Measurements from ENCODE around the gene GID8.

GID8 gene

DNA sequence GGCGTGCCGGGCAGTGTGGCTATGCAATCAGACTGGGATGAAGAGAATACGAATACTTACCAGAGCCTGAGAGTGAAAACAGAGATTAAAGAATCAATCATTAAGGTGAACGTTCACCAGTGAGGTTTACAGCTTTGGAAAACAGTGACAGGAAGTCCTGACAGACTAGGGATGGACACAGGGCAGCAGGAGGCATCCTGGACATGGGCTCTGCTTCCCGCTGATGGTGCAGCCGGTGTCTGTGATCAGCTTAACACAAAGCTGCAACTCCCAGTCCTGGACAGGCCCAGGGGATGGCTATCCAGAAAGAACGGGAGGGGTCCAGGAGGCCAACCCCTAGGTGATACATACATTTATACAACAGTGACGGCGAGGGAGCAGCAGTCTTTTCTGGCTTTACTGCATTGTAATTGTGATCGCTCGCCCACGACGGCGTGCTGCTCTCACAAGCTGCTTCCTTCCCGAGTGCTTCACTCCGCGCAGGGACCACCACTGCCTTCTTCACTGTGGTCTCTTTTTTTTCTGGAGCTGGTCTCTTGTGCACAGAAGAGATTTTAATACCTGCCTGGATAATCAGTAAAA lies 32.3 kb upstream of the GID8 start:
- no peak for DNase-seq

DNA sequence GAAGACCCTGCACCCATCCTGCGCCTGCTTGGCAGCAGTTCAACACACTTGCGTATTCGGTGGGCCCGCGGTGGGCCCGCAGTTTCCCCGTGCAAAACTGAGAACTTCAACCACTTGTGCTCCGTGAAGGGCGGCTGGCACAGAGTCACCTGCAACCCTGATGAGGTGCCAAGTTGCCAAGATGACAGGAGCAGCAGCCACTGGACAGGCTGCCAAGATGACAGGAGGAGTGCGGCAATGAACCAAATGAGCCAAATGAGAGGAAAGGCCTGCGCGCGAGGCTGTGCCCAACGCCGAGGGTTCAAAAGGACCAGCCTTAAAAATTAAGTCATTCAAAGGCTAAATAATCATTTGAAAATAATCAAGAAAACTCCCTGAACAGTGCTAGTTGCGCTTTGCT lies 31.7 kb upstream of the GID8 start:
- no peak for DNase-seq

DNA sequence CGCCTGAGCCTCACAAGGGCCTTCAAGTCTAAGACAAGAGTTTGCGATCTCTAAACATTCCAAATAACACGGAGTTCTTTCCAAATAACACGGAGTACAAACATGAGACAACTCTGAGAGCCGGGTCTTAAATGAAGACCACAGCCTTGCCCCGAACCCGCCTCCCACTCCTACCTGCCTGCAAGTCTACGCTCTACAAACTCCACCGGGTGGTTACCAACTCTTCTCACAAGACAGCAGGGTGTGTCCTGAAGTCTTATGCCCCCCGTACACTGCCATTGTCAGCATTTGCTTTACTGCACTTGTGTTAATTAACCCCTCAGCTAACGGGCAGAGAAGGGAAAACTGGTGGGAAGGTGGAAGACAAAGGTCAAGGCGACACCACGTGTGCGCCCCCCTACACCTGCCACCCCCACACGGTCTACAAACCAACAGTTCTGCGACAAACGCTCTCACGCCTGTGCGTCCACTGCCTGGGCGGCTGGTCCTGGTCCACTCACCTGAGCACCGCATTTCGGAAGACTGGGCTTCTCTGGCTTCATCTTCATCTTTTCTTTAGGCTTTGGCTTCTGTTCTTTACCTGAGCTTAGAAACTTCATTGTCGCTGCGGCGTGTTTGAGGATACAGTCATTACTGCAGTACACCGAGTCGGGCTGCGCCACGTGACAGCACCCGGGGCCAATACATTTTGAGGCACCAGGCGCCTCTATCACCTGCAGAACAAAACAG lies 31.1 kb upstream of the GID8 start:
- DNase-seq: no peak

DNA sequence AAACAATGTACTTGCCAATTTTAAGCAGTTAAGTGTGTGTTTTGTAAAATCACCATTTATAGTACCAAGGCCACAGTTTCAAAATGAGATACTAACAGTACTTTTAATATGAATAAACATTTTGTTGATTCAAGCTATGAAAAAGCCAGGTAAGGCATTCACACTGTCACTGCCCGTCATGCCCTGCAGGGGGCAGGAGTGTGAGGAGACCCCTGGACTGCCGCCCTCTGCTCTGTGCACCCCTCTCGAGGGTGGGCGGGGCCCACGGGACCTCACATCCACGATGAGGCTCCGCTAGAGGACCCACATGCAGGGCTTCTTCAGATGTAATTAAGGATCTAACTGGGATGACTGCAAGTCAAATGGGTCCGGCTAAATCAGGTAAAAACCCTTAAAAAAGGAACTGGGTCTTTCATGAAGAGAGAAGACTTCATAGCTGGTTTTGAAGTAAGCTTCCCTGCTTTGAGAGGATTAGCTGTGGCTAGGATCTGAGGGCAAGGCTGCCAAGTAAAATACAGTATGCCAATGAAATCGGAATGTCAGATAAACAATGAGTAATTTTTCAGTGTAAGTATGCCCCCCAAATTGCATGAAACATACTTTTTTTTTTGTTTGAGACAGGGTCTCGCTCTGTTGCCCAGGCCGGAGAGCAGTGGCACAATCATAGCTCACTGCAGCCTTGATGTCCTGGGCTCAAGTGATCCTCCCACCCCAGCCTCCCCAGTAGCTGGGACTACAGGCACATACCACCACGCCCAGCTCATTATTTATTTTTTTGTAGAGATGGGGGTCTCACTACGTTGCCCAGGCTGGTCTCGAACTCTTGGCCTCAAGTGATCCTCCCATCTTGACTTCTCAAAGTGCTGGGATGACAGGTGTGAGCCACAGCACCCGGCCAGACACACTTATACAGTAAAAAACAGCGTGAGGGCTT lies 30.3 kb upstream of the GID8 start:
- DNase-seq: no peak

DNA sequence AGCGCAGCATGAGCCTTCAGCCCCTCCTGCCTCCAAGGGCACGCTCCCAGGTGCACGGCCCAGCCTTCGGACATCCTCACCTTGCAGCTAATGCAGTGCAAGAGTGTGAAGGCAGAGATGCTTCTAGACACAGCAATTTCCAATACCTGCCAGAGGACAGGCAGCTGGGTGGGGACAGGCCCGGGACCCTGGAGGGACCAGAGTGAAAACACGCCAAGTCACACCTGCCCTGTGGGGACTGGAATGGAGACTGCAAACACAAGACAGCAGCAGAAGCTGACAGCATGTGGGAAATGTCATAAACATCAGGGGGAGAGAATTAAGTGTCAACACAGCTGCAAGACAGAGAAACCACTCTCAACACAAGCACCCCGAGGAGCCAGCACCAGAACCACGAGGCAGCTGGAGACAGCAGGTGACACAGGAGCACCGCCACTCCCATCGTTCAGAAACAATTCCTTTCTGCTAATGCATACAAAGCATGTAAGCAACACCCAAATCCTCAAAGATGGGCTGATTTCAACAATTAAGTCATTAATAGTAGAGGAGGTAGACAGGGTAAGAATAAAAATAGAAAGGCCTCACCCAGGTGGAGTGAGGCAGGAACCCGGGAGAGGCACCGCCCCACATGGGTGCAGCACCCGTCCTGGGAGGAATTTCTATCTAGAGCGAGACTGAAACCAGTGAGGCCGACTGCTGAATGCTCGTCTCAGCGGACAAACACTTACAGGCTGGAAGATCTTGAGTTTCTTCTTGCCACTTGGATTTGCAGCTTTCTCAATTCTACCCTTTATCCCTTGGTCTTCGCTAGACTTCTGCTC lies 28.8 kb upstream of the GID8 start:
- no peak for DNase-seq

DNA sequence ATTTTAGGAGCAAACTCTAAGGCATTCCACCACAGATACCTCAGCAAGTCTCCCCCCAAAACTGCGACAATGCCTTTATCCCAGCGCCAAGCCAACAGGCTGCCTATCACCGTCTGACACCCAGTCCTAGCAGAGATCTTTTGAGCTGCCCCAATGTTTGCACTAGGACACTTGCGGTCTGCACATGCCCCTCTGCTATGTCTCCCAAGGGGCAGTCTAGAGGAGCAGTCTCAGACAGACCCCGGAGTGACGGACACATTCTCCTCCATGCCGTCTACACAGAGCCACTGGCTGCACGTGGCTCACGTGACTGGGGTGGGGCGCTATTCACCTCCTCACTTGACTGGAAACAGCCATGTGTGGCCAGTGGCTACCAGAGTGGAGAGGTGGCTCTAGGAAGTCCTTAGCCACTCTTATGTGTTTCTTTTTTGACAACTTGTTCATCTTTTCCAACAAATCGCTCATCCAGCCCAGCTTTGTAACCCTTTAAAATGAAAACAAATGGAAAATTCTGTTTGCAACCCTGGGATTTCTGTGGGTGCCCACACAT lies 27.7 kb upstream of the GID8 start:
- no peak for DNase-seq

DNA sequence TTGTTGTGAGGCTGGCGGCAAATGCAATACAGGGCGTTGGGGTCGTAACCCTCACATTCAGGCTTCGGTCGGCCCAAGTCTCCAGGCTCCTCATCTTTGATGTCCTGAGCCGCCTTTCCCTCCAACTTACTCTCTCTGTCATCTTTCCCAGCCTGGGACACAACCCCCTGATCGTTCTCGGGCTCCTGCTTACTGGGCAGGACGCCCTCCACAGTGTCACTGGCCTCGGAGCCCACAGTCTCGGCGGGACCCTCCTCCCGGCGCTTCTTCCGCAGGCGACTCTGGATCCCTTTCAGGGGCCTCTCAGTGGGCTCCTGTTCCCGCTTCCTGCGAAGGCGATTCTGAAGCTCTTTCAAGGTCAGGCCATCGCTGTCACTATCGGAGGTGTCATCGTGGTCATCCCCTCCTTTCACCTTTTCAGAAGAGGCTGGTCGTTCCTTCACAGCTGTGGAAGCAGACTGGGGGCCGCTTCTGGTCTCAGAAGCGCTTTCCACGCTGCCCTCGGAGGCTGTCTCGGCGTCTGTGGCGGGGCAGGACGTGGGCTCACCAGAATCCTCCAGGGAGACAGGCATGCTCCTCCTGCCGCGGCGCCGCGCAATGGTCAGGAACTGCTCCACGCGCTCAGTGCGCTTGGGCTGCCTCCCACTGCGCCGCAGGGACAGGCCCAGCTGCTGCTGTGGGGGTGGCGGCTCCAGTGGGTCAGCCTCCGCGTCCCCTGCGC lies 27.0 kb upstream of the GID8 start:
- DNase-seq: no peak

DNA sequence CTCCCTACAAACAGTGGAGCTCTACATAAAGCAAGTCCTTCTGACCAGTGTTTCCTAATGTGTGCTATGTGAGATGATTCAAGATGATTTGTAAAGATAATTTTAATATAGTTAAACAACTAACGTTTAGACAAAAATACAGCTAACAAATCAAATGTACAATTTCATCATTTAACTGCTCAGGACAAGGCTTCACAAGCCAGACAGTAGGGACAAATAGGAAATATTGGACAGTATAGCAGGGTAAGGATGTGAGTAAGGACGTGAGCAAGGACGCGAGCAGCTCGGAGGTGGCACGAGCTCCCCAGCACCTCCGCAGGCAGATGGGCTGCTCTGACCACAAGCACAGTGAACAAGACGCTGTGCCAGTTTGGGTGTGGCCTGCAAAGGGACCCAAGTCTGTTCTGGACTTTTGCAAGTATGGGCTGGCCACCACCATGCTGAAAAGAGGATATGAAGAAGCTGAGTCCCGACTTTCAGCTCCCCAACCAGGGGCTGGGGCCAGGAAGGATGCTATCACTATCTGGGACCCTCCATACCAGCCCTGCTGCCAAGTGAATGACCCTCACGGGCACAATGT lies 26.2 kb upstream of the GID8 start:
- DNase-seq: no peak

DNA sequence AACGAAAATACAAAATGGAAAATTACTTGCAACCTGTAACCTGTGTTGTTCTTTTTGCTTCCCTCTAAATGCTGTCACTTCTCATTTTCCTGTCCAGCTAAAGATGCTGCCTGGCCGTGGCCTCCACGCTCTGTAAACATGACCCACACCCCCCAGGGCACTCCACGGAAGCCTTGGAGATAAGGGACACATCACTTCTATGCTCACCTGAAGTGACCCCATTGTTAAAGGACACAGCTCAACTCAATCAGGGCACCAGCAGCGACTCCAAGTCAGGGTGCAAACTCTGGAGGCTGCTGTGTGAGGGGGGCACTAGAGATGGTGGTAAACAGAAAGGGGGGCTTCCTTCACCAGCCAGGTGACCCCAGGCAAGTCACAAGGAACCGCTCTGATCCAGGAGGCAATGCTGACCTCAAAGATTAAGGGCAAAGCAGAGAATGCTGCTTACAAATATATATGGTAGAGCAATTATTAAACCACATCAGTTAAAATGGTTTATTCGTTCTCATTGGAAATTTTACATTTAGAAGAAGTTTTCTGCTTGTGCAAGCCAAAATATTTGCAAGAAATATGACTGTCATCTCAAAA lies 24.8 kb upstream of the GID8 start:
- no peak for DNase-seq

DNA sequence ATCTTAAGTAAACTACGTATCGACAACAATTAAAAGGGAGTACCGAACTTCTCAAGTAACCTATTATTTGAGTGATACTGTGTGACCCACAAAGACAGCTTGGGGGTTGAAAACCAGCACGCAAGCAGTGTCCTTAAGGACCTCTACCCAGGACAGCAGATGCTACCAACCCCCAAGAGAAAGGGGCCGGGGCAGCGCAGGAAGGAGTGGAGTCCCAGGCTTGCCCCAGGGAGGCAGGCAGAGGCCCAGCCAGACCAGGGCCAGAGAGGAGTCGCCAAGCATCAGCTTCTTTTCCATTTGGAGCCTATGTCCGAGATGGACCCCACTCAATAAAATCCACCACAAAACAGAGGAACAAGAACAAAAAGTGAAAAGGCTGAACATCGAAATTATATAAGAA lies 23.5 kb upstream of the GID8 start:
- no peak for DNase-seq

DNA sequence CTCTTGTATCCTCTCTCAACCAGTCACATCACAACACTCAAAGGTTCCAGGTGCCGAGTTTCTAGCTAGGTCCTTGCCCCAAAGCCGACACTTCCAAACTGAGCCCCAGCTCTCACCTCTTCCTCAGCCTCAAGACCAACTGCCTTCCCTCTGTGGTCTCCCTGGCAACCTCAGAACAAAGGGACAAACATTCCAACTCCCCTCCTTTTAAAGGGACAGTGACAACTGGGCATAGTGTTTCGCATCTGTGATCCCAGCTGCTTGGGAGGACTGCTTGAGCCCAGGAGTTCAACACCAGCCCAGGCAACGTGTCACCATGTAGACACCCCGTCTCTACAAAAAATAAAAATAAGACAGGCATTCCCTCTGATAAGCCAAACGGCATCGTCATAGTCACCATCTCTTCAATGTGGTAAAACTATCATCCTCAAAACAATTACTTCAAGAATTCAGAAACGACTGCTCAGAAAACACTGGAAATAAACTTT lies 22.9 kb upstream of the GID8 start:
- DNase-seq: peak in 1 of 2 experiments; percentile 17

DNA sequence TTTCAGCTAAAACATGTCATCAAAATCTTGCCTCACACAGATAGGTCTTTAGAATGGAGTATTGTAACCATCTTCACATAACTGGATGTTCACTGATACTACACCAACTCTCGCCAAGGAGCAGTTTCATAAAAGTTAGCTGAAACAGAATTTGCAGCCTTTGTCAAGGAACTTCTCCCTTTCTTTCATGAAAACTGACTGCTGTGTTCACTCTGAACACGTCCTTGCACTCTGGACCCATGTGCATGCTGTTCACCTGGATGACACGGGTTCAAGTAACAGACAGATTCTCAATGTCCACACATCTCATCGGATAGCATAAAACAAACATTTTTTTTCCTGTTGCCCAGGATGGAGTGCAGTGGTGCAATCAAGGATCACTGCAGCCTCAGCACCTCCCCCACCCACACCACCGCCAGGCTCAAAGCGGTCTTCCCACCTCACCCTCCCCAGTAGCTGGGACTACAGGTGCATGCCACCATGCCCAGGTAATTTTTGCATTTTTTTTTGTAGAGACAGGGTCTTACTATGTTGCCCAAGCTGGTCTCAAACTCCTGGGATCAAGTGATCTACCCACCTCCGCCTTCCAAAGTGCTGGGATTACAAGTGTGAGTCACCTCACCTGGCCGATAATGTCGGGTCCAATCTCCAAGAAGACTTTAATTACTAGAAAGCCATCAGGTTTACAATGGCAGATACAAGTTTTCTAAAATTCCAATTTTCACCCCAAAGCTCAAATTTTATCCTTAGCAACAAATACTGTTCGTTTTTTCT lies 21.1 kb upstream of the GID8 start:
- no peak for DNase-seq

DNA sequence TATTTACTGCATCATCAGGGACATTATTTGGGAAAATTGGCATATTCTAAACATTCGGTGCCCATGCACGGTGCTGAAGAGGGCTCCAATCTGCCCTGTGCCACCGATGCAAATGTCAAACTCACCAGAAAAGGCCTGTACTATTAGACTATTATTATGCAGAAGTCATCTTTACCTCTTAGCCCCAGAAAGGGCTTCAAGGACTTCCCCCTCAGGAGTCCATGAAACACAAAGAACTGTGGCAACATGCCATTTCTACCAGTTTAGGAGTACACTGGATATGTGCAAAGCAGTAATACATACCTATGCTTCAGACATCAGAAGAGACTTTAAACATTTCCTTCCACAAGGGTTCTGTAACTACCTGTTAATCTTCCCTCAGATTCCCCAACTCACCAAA lies 20.2 kb upstream of the GID8 start:
- no peak for DNase-seq

DNA sequence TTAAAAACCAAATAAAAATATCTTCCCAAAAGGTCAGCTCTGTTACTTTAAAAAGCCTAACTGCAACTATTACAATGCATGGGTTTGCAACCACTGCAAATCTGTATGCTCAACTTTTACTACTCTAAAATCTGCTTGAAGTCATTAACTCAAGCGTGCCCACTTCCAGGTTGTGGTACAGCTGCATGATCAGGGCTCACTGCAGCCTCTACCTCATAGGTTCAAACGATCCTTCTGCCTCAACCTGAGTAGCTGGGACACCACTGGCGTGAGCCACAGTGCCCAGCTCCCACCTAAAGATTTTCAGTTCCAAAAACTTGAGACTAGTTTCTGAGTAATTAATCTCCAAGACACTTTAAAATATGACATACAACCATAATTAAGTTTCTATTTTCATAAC lies 19.8 kb upstream of the GID8 start:
- DNase-seq: no peak

DNA sequence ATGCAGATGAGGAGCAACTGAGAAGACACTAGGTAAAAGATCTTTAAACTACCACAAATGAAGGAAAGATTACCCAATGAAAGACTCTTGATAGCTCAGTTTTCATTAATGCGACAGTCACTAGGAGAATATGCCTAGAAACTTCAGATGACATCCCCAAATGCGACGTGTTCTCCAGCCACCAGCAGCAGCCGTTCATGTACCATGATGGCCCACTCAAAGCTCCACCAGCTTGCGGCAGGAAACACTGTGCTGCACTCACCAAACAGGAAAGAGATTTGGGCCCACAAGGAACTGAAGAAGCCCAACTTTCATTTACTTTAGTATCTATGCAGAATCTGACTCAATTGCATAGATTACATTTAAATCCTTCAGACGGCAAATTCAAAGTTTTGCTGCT lies 19.1 kb upstream of the GID8 start:
- DNase-seq: no peak

DNA sequence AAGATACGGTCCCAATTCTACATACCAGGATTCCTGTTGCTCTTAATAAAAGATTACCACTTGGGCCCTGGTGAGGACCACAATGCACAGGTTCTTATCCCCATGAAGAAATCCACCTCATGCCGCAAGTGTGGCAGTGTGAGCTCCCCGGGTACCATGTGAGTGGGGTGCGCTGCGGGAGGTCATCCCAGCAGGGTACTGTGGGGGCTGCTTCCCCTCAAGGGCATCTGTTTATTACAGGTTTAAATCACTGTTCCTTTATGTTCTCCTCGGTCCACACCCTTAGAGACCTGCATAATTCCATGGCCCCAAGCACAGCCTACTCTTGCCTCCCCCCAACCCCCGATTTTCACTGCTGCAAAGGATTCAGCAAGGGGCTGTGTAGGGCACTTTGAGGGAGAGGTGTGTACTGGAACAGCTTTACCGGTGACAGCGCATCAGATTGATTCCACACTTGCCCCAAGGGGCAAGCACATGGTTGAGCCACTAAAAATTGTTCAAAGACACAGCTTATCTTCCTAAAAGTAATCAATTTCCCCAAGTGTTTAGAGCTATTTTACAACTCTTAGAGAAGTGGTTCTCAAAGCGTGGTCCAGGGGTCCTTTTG lies 17.8 kb upstream of the GID8 start:
- no peak for DNase-seq

DNA sequence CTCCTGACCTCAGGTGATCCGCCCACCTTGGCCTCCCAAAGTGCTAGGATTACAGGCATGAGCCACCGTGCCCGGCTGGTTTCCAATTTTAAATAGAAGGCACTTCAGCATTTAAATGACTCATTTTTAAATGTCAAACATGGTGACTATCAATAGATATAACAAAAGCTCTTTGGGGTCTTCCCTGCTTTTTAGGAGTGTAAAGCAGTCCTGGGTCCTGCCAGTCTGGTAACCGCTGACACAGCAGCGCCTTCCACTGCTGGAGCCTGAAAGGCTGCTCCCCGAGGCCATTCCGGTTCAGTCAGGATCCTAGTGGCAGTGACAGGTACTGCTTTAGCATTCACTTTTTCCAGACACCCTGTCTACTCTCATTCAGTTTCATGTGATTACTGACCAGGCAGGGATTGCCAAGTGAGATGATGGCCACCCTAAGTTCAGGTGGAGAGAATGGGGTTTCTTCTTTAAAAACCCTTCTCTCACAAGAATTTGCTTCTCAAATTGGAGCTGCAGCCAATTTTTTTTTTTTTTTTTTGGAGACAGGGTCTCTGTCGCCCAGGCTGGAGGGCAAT lies 16.7 kb upstream of the GID8 start:
- DNase-seq: peak; percentile 67 to 84

DNA sequence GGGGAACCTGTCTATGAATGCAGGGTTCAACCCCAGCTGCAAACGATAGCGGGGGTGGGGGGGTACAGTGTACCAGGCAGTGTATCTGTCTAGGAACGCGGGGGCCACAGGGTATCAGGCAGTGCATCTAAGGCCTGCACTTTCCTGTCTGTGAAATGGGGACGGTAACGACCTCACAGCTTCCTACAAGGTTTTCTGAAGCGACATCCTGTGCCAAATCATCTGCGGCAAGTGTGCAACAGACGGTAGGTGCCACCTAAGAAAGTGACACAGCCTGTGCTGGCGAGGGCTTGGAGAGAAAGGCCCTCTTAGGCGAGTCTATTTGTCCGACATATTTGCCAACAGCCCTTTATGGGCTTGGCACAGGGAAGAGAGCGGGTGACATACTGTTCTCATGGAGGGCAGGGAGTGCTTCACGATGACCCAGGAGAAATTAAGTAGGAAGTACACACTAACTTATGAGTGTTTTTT lies 15.5 kb upstream of the GID8 start:
- no peak for DNase-seq

DNA sequence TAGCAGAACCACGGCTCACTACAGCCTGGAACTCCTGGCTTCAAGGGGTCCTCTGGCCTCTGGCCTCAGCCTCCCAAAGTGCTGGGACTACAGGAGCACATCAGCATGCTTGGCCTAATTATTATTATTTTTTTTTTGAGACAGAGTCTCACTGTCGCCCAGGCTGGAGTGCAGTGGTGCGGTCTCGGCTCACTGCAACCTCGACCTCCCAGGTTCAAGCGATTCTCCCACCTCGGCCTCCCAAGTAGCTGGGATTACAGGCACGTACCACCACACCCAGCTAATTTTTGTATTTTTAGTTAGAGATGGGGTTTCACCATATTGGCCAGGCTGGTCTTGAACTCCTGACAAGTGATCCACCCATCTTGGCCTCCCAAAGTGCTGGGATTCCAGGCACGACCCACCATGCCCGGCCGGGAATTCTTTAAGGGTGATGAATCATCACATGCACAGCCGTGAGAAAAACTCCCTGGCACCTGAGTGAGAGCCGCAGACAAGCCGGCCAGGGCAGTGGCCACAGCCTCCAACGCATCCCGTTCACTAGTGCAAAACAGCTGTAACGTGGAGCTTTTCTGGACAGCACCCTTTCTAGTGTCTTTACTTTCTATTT lies 14.8 kb upstream of the GID8 start:
- DNase-seq: peak; percentile 83 to 84
